ENCODE results near the gene PCDH9.

GRCh38 chr13:66811455-66811854 is 418.7 kb downstream of the PCDH9 start:
- TF ChIP-seq CTCF (IDR thresholded peaks at IDR 0.05; ENCODE audit: insufficient read depth, low read length, poor library complexity, severe bottlenecking) (no peak), EZH2phosphoT487 (conservative IDR thresholded peaks at IDR 0.05; ENCODE audit: low read length) (no peak)

Measured in SU-DHL-6 (cell line).